ENCODE results near the gene ITGBL1.

ITGBL1 gene

DNA sequence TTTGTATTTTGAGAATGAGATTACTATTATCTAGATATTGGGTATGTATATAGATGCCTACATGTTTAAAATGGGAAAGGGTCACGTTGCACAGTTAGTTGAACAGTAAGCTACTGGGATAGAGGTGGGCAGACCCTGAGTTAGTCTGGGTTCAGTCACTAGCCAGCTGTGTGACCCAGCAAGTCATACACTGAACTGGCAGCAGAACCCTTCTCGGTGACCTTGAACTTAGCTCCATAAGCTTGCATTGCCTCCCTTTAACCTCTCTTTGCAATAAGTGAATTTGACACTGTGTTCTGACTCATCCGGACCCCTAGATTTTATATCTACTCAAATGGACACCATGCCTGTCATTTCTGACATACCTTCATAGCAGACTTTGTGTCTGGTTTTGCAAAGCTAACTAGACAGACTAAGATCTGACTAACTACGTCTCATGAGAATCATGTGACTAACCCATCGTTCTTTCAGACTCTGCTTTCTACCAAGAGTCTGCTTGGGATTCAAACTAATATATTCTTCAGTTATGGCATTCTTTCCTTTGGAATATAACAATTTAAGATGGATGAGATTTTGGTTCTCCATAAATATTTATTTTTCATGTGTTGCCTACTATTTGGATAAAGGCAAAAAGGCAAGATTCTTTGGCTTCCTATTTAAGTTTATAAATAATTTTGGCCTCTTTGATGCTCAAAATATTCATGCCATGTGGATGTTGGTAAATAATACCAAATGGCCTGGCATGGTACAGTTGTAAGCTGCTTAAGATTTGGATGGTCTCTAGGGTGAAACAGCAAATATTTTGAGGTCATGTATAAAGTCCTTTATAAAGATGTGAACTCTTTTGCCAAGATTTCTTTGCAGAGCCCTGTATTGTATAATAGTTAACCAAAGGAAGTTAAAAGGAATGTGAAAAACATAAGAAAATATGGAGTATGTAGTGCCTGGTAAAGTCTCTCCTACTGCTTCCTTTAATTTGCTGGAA, 159.3 kb downstream of the ITGBL1 start:
- Histone ChIP-seq H3K9me3 (ENCODE audit: control insufficient read depth, insufficient read depth, low read length) (no peaks in the 10 kb centered on the region), H3K27me3 (ENCODE audit: control insufficient read depth, insufficient read depth, low read length) (no peaks in the 10 kb centered on the region), H3K4me3 (ENCODE audit: low read depth, low read length) (no peak overlapping the region), H3K36me3 (ENCODE audit: control insufficient read depth, insufficient read depth, low read length) (no peaks in the 10 kb centered on the region), H3K27ac (ENCODE audit: low read depth, low read length) (no peak overlapping the region), H3K9ac (ENCODE audit: low read depth, low read length) (no peak overlapping the region), H3K4me1 (ENCODE audit: control insufficient read depth, insufficient read depth, low read length) (no peaks in the 10 kb centered on the region)

DNA sequence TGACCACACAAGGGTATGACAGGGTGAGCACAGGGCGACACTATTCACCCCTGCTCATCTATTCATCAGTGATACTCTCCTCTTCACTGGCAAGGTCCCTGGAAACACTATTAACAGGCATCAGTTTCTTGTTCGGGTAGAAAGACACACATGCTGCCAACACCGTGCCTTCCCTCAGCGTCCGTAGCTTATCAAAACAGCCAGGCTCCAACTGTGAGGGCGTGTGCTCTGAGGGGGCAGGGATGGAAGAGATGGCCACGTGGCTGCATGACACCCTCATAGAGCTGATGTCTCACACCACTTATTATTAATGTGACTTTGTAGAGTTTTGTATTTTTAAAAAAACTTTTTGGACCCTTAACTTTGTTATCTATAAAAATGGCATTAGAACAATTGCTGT, 160.3 kb downstream of the ITGBL1 start:
- H3K9ac ChIP-seq (ENCODE audit: low read depth, low read length) = no peak overlapping the region
- no peak overlapping the region for H3K4me3 ChIP-seq (ENCODE audit: low read depth, low read length)
- no peaks in the 10 kb centered on the region for H3K27me3 ChIP-seq (ENCODE audit: control insufficient read depth, insufficient read depth, low read length)
- H3K9me3 ChIP-seq (ENCODE audit: control insufficient read depth, insufficient read depth, low read length) = no peaks in the 10 kb centered on the region
- H3K36me3 ChIP-seq (ENCODE audit: control insufficient read depth, insufficient read depth, low read length) = no peaks in the 10 kb centered on the region
- H3K27ac ChIP-seq (ENCODE audit: low read depth, low read length) = no peak overlapping the region
- no peaks in the 10 kb centered on the region for H3K4me1 ChIP-seq (ENCODE audit: control insufficient read depth, insufficient read depth, low read length)

DNA sequence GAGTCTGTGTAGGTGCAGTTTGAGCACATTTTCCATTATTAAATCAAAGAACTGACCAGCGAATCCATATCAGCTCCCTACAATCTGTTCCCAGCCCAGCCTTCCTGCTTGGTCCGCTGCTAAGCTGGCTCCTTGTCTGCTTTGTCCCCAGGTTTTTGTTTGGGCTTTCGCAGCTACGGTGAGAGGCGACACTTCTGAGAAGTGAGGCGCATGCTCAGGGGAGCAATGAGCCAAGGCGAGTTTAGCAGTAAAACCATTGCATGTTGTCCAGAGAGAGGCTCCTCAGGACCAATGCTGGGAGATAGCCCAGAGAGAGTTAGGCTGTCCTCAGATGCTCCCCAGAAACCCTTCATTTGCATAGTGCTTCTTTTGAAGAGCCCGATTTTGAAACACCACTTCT, 162.0 kb downstream of the ITGBL1 start:
- Histone ChIP-seq H3K9ac (ENCODE audit: low read depth, low read length) (no peak overlapping the region), H3K4me1 (ENCODE audit: control insufficient read depth, insufficient read depth, low read length) (no peaks in the 10 kb centered on the region), H3K9me3 (ENCODE audit: control insufficient read depth, insufficient read depth, low read length) (no peaks in the 10 kb centered on the region), H3K27me3 (ENCODE audit: control insufficient read depth, insufficient read depth, low read length) (no peaks in the 10 kb centered on the region), H3K4me3 (ENCODE audit: low read depth, low read length) (no peak overlapping the region), H3K27ac (ENCODE audit: low read depth, low read length) (no peak overlapping the region), H3K36me3 (ENCODE audit: control insufficient read depth, insufficient read depth, low read length) (no peaks in the 10 kb centered on the region)

DNA sequence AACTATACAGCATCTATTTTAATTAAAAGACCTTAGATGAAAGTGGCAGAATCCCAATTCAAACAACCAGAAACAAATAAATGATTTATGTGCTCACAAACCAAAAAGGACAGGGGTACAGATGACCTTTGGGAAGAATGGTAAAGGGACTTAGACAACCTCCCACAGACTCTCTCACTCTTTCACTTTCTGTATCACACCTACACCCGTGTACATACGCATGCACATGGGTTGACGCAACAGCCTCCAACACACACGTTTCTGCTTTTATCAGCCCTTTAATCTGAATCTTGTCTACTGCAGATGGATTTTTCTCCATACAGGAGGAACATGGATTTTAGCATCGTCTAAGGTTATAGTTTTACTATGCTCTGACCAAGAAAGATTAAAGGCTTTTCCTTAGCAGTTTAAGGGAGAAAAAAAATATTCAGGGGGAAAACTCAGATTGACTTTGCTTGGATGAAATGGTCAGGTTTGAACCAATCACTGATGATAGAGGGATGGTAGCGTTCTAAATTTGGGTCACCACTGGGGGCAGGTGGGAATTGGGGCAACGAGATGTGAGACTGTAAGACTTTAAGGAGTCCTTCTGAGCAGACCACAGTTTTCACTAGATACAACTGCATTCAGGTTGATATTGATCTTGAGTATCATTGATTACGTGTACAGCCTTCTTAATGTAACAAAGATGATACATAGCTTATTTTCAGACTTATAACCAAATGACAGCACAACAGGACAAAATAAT, 166.1 kb downstream of the ITGBL1 start:
- H3K27me3 ChIP-seq (ENCODE audit: control insufficient read depth, insufficient read depth, low read length) = no peaks in the 10 kb centered on the region
- H3K4me1 ChIP-seq (ENCODE audit: control insufficient read depth, insufficient read depth, low read length) = peaks cover 5% of the 10 kb centered on the region; the same call in 1 of the 2 replicates
- H3K9ac ChIP-seq (ENCODE audit: low read depth, low read length) = no peak overlapping the region
- H3K36me3 ChIP-seq (ENCODE audit: control insufficient read depth, insufficient read depth, low read length) = no peaks in the 10 kb centered on the region
- H3K9me3 ChIP-seq (ENCODE audit: control insufficient read depth, insufficient read depth, low read length) = no peaks in the 10 kb centered on the region
- no peak overlapping the region for H3K4me3 ChIP-seq (ENCODE audit: low read depth, low read length)
- H3K27ac ChIP-seq (ENCODE audit: low read depth, low read length) = no peak overlapping the region

DNA sequence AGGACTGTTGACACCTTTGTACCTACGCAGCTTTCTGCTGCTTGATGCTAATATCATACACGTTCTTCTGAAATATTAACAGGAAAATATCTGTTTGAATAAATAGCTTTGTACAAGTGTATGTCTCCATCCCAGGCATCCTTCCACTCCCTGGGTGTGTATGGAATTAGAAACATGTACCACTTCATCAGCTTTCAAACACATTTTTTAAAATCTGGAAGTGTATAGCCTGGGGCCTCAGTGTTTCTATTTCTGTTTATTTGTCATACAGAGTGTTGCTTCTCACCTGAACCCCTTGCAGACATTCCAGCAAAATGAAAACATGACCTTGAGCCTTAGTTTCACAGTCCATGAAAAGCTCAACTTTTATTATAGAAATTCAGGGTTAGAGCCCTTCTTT, 168.6 kb downstream of the ITGBL1 start:
- H3K9ac ChIP-seq (ENCODE audit: low read depth, low read length) = no peak overlapping the region
- peaks cover 13% of the 10 kb centered on the region for H3K4me1 ChIP-seq (ENCODE audit: control insufficient read depth, insufficient read depth, low read length)
- no peaks in the 10 kb centered on the region for H3K27me3 ChIP-seq (ENCODE audit: control insufficient read depth, insufficient read depth, low read length)
- no peaks in the 10 kb centered on the region for H3K9me3 ChIP-seq (ENCODE audit: control insufficient read depth, insufficient read depth, low read length)
- no peaks in the 10 kb centered on the region for H3K36me3 ChIP-seq (ENCODE audit: control insufficient read depth, insufficient read depth, low read length)
- H3K27ac ChIP-seq (ENCODE audit: low read depth, low read length) = no peak overlapping the region
- no peak overlapping the region for H3K4me3 ChIP-seq (ENCODE audit: low read depth, low read length)

DNA sequence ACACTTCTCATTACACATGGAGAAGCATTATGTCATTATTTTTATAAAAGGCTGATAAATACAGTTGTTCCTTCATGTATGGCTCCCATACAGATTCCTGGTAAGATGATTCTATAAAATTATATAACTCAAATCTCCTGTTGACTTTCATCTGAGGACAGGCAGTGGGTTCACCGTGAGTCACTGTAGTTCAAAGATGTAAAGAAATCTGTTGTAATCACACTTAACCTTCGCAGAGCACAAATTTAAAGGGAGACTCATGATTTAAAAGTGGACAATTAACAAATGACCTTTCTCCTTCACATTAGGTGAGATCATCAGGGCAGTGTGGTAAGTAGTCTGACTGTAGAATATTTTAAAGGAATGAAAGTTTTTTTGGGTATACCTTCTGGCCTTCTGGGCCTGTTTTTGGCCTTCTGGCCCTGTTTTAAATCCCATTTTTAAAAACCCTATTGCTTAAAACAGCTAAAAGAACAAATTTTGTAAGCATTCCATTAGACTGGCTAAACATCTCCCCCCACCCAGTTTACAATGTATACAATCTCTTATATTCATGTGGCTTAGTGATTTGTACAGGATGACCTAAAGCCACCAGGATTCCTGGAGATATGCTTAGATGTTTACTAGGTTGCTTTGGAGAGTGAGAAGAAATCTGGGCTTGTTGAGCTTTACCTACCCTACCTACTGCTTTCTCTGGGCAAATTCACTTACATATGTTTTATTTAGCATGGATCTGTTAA, 171.2 kb downstream of the ITGBL1 start:
- H3K36me3 ChIP-seq (ENCODE audit: control insufficient read depth, insufficient read depth, low read length) = no peaks in the 10 kb centered on the region
- no peak overlapping the region for H3K27ac ChIP-seq (ENCODE audit: low read depth, low read length)
- no peak overlapping the region for H3K9ac ChIP-seq (ENCODE audit: low read depth, low read length)
- H3K4me1 ChIP-seq (ENCODE audit: control insufficient read depth, insufficient read depth, low read length) = peaks cover 13% of the 10 kb centered on the region
- no peaks in the 10 kb centered on the region for H3K27me3 ChIP-seq (ENCODE audit: control insufficient read depth, insufficient read depth, low read length)
- no peaks in the 10 kb centered on the region for H3K9me3 ChIP-seq (ENCODE audit: control insufficient read depth, insufficient read depth, low read length)
- no peak overlapping the region for H3K4me3 ChIP-seq (ENCODE audit: low read depth, low read length)

DNA sequence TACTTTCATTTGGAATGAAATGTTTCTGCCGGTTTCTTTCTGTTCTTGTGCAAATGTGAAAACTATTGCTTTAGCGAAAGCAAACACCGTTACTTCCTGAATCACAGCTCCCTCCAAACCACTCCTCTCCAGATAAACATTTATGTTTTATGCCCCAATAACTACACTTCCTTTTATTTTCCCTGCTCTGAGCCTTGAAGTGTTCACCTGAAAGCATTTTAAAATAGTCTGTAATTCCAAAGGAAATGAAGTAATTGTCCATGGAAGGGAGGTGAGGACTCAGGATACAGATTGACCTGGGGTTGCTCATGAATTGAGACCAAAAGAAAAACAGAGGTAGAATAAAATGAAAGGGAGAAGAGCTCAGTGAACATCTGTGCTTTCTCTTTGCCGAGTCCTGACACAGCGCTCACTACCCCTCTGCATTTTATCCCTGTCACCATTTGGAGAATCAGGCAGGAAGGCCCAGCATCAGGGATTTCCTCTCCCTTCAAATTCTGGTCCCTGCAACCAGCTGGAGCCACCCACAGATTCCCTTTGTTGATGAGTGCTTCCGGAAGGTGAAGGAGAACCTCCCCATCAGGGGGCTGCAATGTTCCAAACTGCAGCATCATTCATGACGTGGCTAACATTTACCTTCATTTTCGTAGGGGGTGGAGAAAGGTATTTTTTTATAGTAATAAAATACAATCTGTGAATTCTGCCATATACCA, 171.9 kb downstream of the ITGBL1 start:
- H3K9me3 ChIP-seq (ENCODE audit: control insufficient read depth, insufficient read depth, low read length) = no peaks in the 10 kb centered on the region
- no peak overlapping the region for H3K4me3 ChIP-seq (ENCODE audit: low read depth, low read length)
- H3K9ac ChIP-seq (ENCODE audit: low read depth, low read length) = no peak overlapping the region
- H3K27ac ChIP-seq (ENCODE audit: low read depth, low read length) = no peak overlapping the region
- no peaks in the 10 kb centered on the region for H3K27me3 ChIP-seq (ENCODE audit: control insufficient read depth, insufficient read depth, low read length)
- H3K4me1 ChIP-seq (ENCODE audit: control insufficient read depth, insufficient read depth, low read length) = peaks cover 13% of the 10 kb centered on the region
- H3K36me3 ChIP-seq (ENCODE audit: control insufficient read depth, insufficient read depth, low read length) = no peaks in the 10 kb centered on the region

DNA sequence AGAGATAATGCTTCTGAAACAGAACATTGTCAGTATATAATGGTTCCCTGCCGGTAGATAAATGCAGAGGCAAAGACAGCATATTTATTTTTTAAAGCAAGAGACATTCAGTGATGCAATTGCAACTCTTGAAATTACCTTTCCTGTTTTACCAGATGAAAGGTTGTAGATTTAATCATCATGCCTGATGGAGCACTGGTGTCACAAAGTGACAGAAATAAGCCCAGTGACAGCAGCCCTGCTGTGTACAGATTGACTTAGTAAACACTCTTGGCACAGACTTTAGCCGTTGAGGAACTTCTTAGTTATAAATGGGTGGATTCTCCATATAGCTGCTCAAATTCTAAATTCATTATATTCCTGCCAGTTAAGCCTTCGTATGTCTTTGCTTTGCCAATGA, 172.5 kb downstream of the ITGBL1 start:
- no peak overlapping the region for H3K27ac ChIP-seq (ENCODE audit: low read depth, low read length)
- H3K36me3 ChIP-seq (ENCODE audit: control insufficient read depth, insufficient read depth, low read length) = no peaks in the 10 kb centered on the region
- no peak overlapping the region for H3K4me3 ChIP-seq (ENCODE audit: low read depth, low read length)
- H3K9me3 ChIP-seq (ENCODE audit: control insufficient read depth, insufficient read depth, low read length) = no peaks in the 10 kb centered on the region
- H3K4me1 ChIP-seq (ENCODE audit: control insufficient read depth, insufficient read depth, low read length) = peaks cover 13% of the 10 kb centered on the region
- no peak overlapping the region for H3K9ac ChIP-seq (ENCODE audit: low read depth, low read length)
- no peaks in the 10 kb centered on the region for H3K27me3 ChIP-seq (ENCODE audit: control insufficient read depth, insufficient read depth, low read length)

DNA sequence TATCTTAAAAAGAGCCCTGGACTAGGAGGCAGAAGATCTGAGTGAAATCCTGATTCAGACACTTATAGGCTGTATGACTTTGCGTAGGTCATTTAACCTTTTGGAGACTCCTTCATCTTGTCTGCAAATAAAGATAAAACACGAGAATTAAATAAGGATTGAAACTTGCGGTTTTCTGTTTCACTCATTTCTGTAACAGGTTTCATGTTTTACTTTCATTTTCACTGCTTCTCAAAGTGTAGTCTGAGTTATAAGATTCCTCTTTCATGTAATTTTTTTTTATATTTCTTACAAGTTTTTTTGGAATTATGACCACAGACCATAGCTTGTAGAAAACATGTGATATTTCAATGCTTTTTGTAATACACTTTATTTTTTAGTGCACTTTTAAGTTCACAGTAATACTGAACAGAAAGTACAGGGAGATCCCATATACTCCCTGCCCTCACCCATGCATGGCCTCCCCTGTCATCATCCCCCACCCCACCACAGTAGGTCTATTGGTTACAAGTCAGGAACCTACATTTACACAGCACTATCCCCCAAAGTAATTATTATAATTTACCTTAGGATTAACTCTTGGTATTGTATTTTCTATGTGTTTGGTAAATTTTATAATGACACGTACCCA, 174.6 kb downstream of the ITGBL1 start:
- no peaks in the 10 kb centered on the region for H3K36me3 ChIP-seq (ENCODE audit: control insufficient read depth, insufficient read depth, low read length)
- H3K9ac ChIP-seq (ENCODE audit: low read depth, low read length) = no peak overlapping the region
- H3K4me1 ChIP-seq (ENCODE audit: control insufficient read depth, insufficient read depth, low read length) = peaks cover 8% of the 10 kb centered on the region
- no peaks in the 10 kb centered on the region for H3K27me3 ChIP-seq (ENCODE audit: control insufficient read depth, insufficient read depth, low read length)
- no peaks in the 10 kb centered on the region for H3K9me3 ChIP-seq (ENCODE audit: control insufficient read depth, insufficient read depth, low read length)
- no peak overlapping the region for H3K27ac ChIP-seq (ENCODE audit: low read depth, low read length)
- no peak overlapping the region for H3K4me3 ChIP-seq (ENCODE audit: low read depth, low read length)

DNA sequence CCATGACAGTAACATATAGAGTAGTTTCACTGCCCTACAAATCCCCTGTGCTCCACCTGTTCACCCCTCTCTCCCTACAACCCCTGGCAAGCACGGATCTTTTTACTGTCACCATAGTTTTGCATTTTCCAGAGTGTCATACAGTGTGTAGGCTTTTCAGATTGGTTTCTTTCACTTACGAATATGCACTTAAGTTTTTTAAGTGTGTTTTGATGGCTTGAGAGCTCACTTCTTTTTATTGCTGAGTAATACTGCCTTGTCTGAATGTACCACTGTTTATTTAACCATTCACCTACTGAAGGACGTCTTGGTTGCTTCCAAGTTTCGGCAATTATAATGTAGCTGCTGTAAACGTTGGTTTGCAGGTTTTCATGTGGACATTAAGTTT, 175.1 kb downstream of the ITGBL1 start:
- H3K27me3 ChIP-seq (ENCODE audit: control insufficient read depth, insufficient read depth, low read length) = no peaks in the 10 kb centered on the region
- H3K4me3 ChIP-seq (ENCODE audit: low read depth, low read length) = no peak overlapping the region
- H3K9me3 ChIP-seq (ENCODE audit: control insufficient read depth, insufficient read depth, low read length) = no peaks in the 10 kb centered on the region
- no peaks in the 10 kb centered on the region for H3K36me3 ChIP-seq (ENCODE audit: control insufficient read depth, insufficient read depth, low read length)
- no peak overlapping the region for H3K9ac ChIP-seq (ENCODE audit: low read depth, low read length)
- no peak overlapping the region for H3K27ac ChIP-seq (ENCODE audit: low read depth, low read length)
- H3K4me1 ChIP-seq (ENCODE audit: control insufficient read depth, insufficient read depth, low read length) = peaks cover 8% of the 10 kb centered on the region

Measured in HUES48 (cell line).